H9 (cell line): Measurements from ENCODE around the gene ANKUB1. TPM values are rescaled to one million over a fixed set of nuclear protein-coding genes. Genes with fewer than 3 reads are reported as not detected.
A peak's percentile ranks its signal among the peaks of the same experiment; 100 is the strongest.

ENCODE experiments used
- DNase-seq: peaks from one replicate; pipeline ENCODE4 v3.0.0-alpha.2; 2017
- H2AFZ ChIP-seq: one replicate; pipeline ENCODE4 v1.6.1; 2013; ENCODE audit warnings: mild to moderate bottlenecking, low read length, control low read depth, moderate library complexity
- H2AK5ac ChIP-seq: 2 replicates; pipeline ENCODE4 v1.6.1; 2013; ENCODE audit warnings: low read length, control low read depth, mixed read lengths; ENCODE audit not compliant: insufficient read length
- H2BK120ac ChIP-seq: one replicate; pipeline ENCODE4 v1.6.1; 2013; ENCODE audit warnings: low read depth, mild to moderate bottlenecking, low read length, control low read depth, inconsistent platforms; ENCODE audit not compliant: poor library complexity, severe bottlenecking
- H2BK12ac ChIP-seq: 2 replicates; pipeline ENCODE4 v1.6.1; 2013; ENCODE audit warnings: low read length, control low read depth, mixed read lengths, low read depth; ENCODE audit not compliant: insufficient read length
- H2BK15ac ChIP-seq: 2 replicates; pipeline ENCODE4 v1.6.1; 2013; ENCODE audit warnings: low read depth, low read length, control low read depth
- H2BK20ac ChIP-seq: one replicate; pipeline ENCODE4 v1.6.1; 2013; ENCODE audit warnings: low read depth, mild to moderate bottlenecking, low read length, control low read depth, inconsistent platforms; ENCODE audit not compliant: poor library complexity, severe bottlenecking
- H2BK5ac ChIP-seq: 2 replicates; pipeline ENCODE4 v1.6.1; 2013; ENCODE audit warnings: low read length, control low read depth, mixed read lengths; ENCODE audit not compliant: insufficient read length
- H3K14ac ChIP-seq: 2 replicates; pipeline ENCODE4 v1.6.1; 2013; ENCODE audit warnings: low read length, control low read depth; ENCODE audit not compliant: insufficient read depth
- H3K18ac ChIP-seq: 2 replicates; pipeline ENCODE4 v1.6.1; 2013; ENCODE audit warnings: low read depth, mild to moderate bottlenecking, mixed read lengths, low read length, control low read depth; ENCODE audit not compliant: insufficient read length
- H3K23ac ChIP-seq: 2 replicates; pipeline ENCODE4 v1.6.1; 2013; ENCODE audit warnings: low read length, control low read depth, mixed read lengths, low read depth; ENCODE audit not compliant: insufficient read length
- H3K23me2 ChIP-seq: 2 replicates; pipeline ENCODE4 v1.6.1; 2013; ENCODE audit warnings: low read depth, mild to moderate bottlenecking, mixed read lengths, low read length, control low read depth; ENCODE audit not compliant: insufficient read length, poor library complexity, severe bottlenecking
- H3K27ac ChIP-seq: 2 replicates; pipeline ENCODE4 v1.5.1; 2013; ENCODE audit warnings: low read length, control low read depth, mixed read lengths, low read depth; ENCODE audit not compliant: insufficient read length
- H3K27me3 ChIP-seq: 2 replicates; pipeline ENCODE4 v1.6.1; 2013; ENCODE audit warnings: low read length, control low read depth, inconsistent platforms; ENCODE audit not compliant: insufficient read depth
- H3K4ac ChIP-seq: 2 replicates; pipeline ENCODE4 v1.6.1; 2013; ENCODE audit warnings: low read depth, mild to moderate bottlenecking, control low read depth, inconsistent platforms, low read length, moderate library complexity
- H3K4me1 ChIP-seq: 2 replicates; pipeline ENCODE4 v1.6.1; 2013; ENCODE audit warnings: low read length, control low read depth, inconsistent platforms; ENCODE audit not compliant: insufficient read depth
- H3K4me2 ChIP-seq: 2 replicates; pipeline ENCODE4 v1.6.1; 2013; ENCODE audit warnings: low read length, control low read depth, mixed read lengths; ENCODE audit not compliant: insufficient read length, insufficient read depth
- H3K56ac ChIP-seq: 2 replicates; pipeline ENCODE4 v1.6.1; 2013; ENCODE audit warnings: low read depth, mild to moderate bottlenecking, mixed read lengths, low read length, control low read depth; ENCODE audit not compliant: insufficient read length
- H3K79me1 ChIP-seq: 2 replicates; pipeline ENCODE4 v1.6.1; 2013; ENCODE audit warnings: low read depth, mild to moderate bottlenecking, moderate library complexity, low read length, control low read depth, inconsistent platforms; ENCODE audit not compliant: insufficient read depth, poor library complexity, severe bottlenecking
- H3K79me2 ChIP-seq: 2 replicates; pipeline ENCODE4 v1.6.1; 2013; ENCODE audit warnings: low read length, control low read depth, inconsistent platforms; ENCODE audit not compliant: insufficient read depth
- H3K9ac ChIP-seq: 2 replicates; pipeline ENCODE4 v1.6.1; 2013; ENCODE audit warnings: low read length, control low read depth, mixed read lengths; ENCODE audit not compliant: insufficient read length; ENCODE audit errors: extremely low read depth
- H3K9me3 ChIP-seq: one replicate; pipeline ENCODE4 v1.6.1; 2013; ENCODE audit warnings: low read depth, low read length, inconsistent platforms; ENCODE audit not compliant: control insufficient read depth
- H3T11ph ChIP-seq: one replicate; pipeline ENCODE4 v1.6.1; 2013; ENCODE audit warnings: mild to moderate bottlenecking, low read length, control low read depth, inconsistent platforms
- H4K20me1 ChIP-seq: one replicate; pipeline ENCODE4 v1.6.1; 2013; ENCODE audit not compliant: control insufficient read depth, insufficient read length, insufficient read depth
- H4K5ac ChIP-seq: 2 replicates; pipeline ENCODE4 v1.6.1; 2013; ENCODE audit warnings: low read depth, mild to moderate bottlenecking, mixed read lengths, low read length, control low read depth; ENCODE audit not compliant: insufficient read length
- H4K8ac ChIP-seq: replicated peaks from 2 replicates; pipeline ENCODE4 v1.6.1; 2013; ENCODE audit warnings: low read length, control low read depth, mixed read lengths, low read depth; ENCODE audit not compliant: insufficient read length
- H4K91ac ChIP-seq: 2 replicates; pipeline ENCODE4 v1.6.1; 2013; ENCODE audit warnings: low read depth, mild to moderate bottlenecking, moderate library complexity, mixed read lengths, low read length, control low read depth; ENCODE audit not compliant: insufficient read length
- H3K27ac Mint-ChIP-seq, 3 experiments: 2 replicates in 2 of 3; 3 replicates in 1 of 3; pipeline ENCODE4 v1.8.0; 2020 to 2021; ENCODE audit warnings: mixed read lengths in 3 of 3, mild to moderate bottlenecking in 1 of 3, moderate library complexity in 1 of 3
- H3K27me3 Mint-ChIP-seq: 2 replicates; pipeline ENCODE4 v1.8.0; 2021; ENCODE audit warnings: low read depth, mild to moderate bottlenecking, moderate library complexity, mixed read lengths
- H3K36me3 Mint-ChIP-seq, 3 experiments: 2 replicates in 2 of 3; 3 replicates in 1 of 3; pipeline ENCODE4 v1.8.0; 2020 to 2021; ENCODE audit warnings: low read depth in 3 of 3, mixed read lengths in 3 of 3; ENCODE audit not compliant: insufficient read depth in 1 of 3
- H3K4me1 Mint-ChIP-seq, 2 experiments: 2 replicates each; pipeline ENCODE4 v1.8.0; 2020; ENCODE audit warnings: mixed read lengths in 2 of 2
- H3K4me3 Mint-ChIP-seq, 2 experiments: 2 replicates in 1 of 2; 3 replicates in 1 of 2; pipeline ENCODE4 v1.8.0; 2020 to 2021; ENCODE audit warnings: mild to moderate bottlenecking in 2 of 2, mixed read lengths in 2 of 2, moderate library complexity in 1 of 2
- H3K9me3 Mint-ChIP-seq, 2 experiments: 2 replicates in 1 of 2; 3 replicates in 1 of 2; pipeline ENCODE4 v1.8.0; 2020; ENCODE audit warnings: mild to moderate bottlenecking in 2 of 2, mixed read lengths in 2 of 2, moderate library complexity in 1 of 2
- WGBS: extraction: QIAGEN DNeasy Blood & Tissue Kit; methylation state at CpG from one replicate; pipeline ENCODE4 v1.1.7; 2013; ENCODE audit warnings: missing lambda C conversion rate, low lambda C conversion rate, mixed read lengths; ENCODE audit not compliant: insufficient read length; ENCODE audit errors: extremely low coverage; 5-methylcytosine and 5-hydroxymethylcytosine counted together
- total RNA-seq: library from RNA; stranded (reverse); gene quantifications from 2 replicates; pipeline ENCODE4 v1.2.1, GENCODE V29; 2021
- TF ChIP-seq, protein P1 (sequence below): fragments of 200-600 bp; sonication (generic); conservative IDR thresholded peaks from 3 replicates; pipeline ENCODE4 v1.8.0; 2021; ENCODE audit warnings: antibody characterized with exemption, mild to moderate bottlenecking

The ANKUB1 gene
- total RNA-seq, 1 experiment from 2014 or later, result not detected

DNA sequence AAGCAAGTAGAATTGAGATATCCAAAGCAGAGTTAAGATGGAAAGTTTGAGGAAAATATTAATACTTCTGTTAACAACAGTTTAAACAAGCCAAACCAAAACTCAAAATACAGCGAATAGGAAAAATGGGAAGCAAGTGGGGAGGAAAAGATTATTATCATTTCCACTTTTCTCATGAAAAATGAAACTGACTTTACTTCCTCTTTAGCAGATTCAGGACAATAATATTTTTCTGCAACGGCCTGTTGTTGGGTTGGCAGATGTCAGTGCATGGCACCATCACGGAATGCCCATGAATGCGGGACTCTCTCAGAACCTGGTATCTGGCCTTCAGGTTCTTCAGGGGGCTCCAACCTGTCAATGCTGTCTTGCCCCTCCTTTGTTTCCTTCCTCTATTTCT lies 11.1 kb downstream of the ANKUB1 start:
- H3K4me3 Mint-ChIP-seq, result no peak overlapping the region

More for the DNA sequence above, 11.1 kb downstream of the ANKUB1 start:
- Histone ChIP-seq H2BK5ac (no peak overlapping the region), H2BK15ac (no peak overlapping the region), H3T11ph (no peak overlapping the region), H3K27ac (no peak overlapping the region), H3K79me1 (no peaks in the 10 kb centered on the region), H3K79me2 (no peaks in the 10 kb centered on the region), H3K27me3 (no peaks in the 10 kb centered on the region), H4K91ac (no peak overlapping the region), H3K18ac (no peak overlapping the region), H2AFZ (no peak overlapping the region), H4K5ac (no peak overlapping the region), H2BK12ac (no peak overlapping the region), H3K4me2 (no peak overlapping the region), H4K20me1 (no peaks in the 10 kb centered on the region), H3K23me2 (no peaks in the 10 kb centered on the region), H3K9ac (no peak overlapping the region), H3K23ac (no peak overlapping the region), H2BK120ac (no peak overlapping the region), H3K4ac (no peak overlapping the region), H2BK20ac (no peak overlapping the region), H3K14ac (no peak overlapping the region), H3K4me1 (no peaks in the 10 kb centered on the region), H2AK5ac (no peak overlapping the region), H3K56ac (no peak overlapping the region), H3K9me3 (no peaks in the 10 kb centered on the region), H4K8ac (no peak overlapping the region)
- WGBS, result no CpG with 5 or more reads among the region's 4 CpGs
- Mint-ChIP-seq H3K27me3 (no peaks in the 10 kb centered on the region), H3K27ac (peak overlapping the region in 1 of 3 experiments; percentile 36; a peak in 1 of 7 replicates), H3K9me3 (no peaks in the 10 kb centered on the region), H3K4me1 (peaks cover 4% of the 10 kb centered on the region in 2 experiments), H3K36me3 (no peaks in the 10 kb centered on the region)
- TF ChIP-seq, protein P1, sequence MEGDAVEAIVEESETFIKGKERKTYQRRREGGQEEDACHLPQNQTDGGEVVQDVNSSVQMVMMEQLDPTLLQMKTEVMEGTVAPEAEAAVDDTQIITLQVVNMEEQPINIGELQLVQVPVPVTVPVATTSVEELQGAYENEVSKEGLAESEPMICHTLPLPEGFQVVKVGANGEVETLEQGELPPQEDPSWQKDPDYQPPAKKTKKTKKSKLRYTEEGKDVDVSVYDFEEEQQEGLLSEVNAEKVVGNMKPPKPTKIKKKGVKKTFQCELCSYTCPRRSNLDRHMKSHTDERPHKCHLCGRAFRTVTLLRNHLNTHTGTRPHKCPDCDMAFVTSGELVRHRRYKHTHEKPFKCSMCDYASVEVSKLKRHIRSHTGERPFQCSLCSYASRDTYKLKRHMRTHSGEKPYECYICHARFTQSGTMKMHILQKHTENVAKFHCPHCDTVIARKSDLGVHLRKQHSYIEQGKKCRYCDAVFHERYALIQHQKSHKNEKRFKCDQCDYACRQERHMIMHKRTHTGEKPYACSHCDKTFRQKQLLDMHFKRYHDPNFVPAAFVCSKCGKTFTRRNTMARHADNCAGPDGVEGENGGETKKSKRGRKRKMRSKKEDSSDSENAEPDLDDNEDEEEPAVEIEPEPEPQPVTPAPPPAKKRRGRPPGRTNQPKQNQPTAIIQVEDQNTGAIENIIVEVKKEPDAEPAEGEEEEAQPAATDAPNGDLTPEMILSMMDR, result no peak
- no peak for DNase-seq
